Activated T-helper 1 cell treated with anti-CD3 and anti-CD28 coated beads, Interleukin-12 subunit alpha, Interleukin-12 subunit beta, Interleukin-2, Interleukin-4 antibody, amounts not matched to agents 30 ng/mL and 10 ng/mL and 1 ng/mL, durations not matched to agents 14 hours and 24 hours and 36 hours (primary cell): ENCODE data around the gene JPH2. TPM values are rescaled to one million over a fixed set of nuclear protein-coding genes. Genes with fewer than 3 reads are reported as not detected.
"Not testable (repeated sequence)": the region's sequence is repeated elsewhere in the genome, so short reads cannot be mapped to it uniquely, and the experiment has no call there.

Source experiments
- DNase-seq: peaks from one replicate; pipeline ENCODE4 v3.0.0; 2021; ENCODE audit warnings: low spot score
- H3K27ac Mint-ChIP-seq: one replicate; pipeline ENCODE4 v1.8.0; 2021; ENCODE audit warnings: mild to moderate bottlenecking, mixed read lengths
- H3K27me3 Mint-ChIP-seq: one replicate; pipeline ENCODE4 v1.8.0; 2022; ENCODE audit warnings: mild to moderate bottlenecking, moderate library complexity, mixed read lengths; ENCODE audit not compliant: insufficient read depth
- H3K36me3 Mint-ChIP-seq: one replicate; pipeline ENCODE4 v1.8.0; 2021; ENCODE audit warnings: low read depth, mixed read lengths
- H3K4me1 Mint-ChIP-seq: one replicate; pipeline ENCODE4 v1.8.0; 2021; ENCODE audit warnings: low read depth, mixed read lengths
- H3K4me3 Mint-ChIP-seq: one replicate; pipeline ENCODE4 v1.8.0; 2021; ENCODE audit warnings: mild to moderate bottlenecking, moderate library complexity, mixed read lengths
- H3K9me3 Mint-ChIP-seq: one replicate; pipeline ENCODE4 v1.8.0; 2021; ENCODE audit warnings: mixed read lengths
- intact Hi-C: fragments of 100-400 bp; cut with micrococcal nuclease; formaldehyde crosslinking; loops from one replicate; pipeline ENCODE4 v1.15.1; 2024
- total RNA-seq: library from RNA; stranded (reverse); gene quantifications from 2 replicates; pipeline ENCODE4 v1.2.3, GENCODE V29; 2022

The JPH2 gene
- not detected in 2 replicates for total RNA-seq

DNA sequence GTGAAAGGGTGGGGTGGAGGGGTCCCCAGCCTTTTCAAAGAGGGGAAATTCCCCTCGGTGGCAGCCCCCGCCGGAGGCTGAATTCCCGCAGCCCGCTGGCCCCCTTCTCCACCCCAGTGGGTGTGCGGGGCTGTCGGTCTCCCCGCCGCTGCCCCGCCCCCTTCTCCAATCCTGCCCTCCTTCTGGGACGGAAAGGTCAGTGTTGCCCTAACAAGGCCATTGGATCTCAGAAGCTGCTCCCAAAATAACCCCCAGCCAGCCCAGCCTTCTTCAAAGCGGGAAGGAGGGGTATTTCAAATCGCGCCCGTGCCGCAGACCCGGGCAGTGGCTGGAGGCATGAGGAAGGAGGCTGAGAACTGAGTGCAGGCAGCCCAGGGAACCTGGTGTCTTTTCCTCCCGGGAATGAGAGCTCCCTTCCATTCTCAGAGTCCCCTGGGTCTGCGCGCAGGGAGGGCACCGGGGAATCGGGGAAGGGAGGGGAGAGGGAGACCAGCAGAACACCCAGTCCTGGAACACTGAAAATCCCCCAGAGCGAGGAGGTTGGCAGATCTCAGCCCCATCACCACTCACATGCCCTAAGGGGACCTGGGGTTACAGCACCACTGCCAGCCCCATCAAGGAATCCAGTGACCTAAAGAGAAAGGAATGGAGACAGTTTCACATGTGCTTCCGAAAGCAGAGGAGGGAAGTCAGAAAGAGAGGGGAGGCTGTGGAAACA, at the start of gene JPH2:
TSS of gene JPH2 (minus strand) at position 135 of the 718 bp plus-strand sequence. CDS start 483 bp downstream, outside the sequence.
- Mint-ChIP-seq H3K4me3 (peak within 1 kb of the TSS; percentile 45), H3K36me3 (no peaks in the 10 kb centered on the region), H3K4me1 (no peaks in the 10 kb centered on the region), H3K27ac (no peak within 1 kb of the TSS), H3K9me3 (no peaks in the 10 kb centered on the region), H3K27me3 (peaks cover 41% of the 10 kb centered on the region)
- intact Hi-C loops: no loop called here
- DNase-seq: no peak

DNA sequence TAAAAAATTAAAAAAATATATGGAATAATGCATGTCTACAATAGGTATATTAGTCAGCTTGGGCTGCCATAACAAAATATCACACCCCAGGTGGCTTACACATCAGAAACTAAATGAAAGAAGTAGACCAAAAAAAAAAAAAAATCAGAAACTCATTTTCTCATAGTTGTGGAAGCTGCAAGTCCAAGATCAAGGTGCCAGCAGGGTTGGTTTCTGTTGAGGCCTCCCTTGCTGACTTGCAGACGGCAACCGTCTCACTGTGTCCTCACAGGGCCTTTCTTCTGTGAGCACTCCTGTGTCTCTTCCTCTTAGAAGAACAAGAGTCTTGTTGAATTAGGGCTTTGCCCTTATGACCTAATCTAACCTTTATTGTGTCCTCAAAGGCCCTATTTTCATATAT, 48.7 kb upstream of the JPH2 start:
- Mint-ChIP-seq H3K27me3 (peaks cover 2% of the 10 kb centered on the region), H3K9me3 (no peaks in the 10 kb centered on the region), H3K4me1 (no peaks in the 10 kb centered on the region), H3K4me3 (no peak overlapping the region), H3K36me3 (no peaks in the 10 kb centered on the region), H3K27ac (no peak overlapping the region)
- intact Hi-C loops: no loop called here
- no peak for DNase-seq

DNA sequence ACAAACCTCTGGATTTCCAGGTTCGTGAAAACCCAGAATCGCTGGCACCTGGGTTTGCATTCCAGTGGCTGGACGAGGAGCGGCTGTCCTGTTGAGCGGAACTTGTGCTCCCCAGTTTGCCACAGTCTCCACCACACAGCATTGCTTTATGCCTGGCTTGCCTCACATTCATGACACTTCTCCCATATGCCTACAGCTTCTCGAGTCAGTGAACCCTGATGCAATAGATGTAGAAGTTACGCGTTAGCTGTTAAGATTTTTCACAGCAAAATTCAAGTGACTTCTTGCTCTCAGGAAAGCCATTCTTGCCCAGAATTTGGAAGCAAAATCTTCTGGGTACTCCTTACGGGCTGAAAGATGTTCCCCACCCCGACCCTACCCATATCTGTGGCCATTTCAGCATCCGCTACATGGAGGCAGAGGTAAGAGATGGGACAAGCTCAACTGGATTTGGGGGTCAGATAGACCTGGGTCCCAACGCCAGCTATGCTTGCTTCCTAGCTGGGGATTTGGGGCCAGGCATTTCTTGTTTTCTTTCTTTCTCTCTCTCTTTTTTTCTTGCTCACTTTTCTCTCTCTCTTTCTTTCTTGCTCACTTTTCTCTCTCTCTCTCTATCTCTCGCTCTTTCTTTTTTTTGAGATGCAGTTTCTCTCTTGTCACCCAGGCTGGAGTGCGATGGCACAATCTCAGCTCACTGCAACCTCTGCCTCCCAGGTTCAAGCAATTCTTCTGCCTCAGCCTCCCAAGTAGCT, 47.8 kb upstream of the JPH2 start:
- intact Hi-C loops: no loop called here
- Mint-ChIP-seq H3K36me3 (no peaks in the 10 kb centered on the region), H3K9me3 (no peaks in the 10 kb centered on the region), H3K27me3 (no peaks in the 10 kb centered on the region), H3K4me1 (no peaks in the 10 kb centered on the region), H3K4me3 (no peak overlapping the region), H3K27ac (no peak overlapping the region)
- no peak for DNase-seq

DNA sequence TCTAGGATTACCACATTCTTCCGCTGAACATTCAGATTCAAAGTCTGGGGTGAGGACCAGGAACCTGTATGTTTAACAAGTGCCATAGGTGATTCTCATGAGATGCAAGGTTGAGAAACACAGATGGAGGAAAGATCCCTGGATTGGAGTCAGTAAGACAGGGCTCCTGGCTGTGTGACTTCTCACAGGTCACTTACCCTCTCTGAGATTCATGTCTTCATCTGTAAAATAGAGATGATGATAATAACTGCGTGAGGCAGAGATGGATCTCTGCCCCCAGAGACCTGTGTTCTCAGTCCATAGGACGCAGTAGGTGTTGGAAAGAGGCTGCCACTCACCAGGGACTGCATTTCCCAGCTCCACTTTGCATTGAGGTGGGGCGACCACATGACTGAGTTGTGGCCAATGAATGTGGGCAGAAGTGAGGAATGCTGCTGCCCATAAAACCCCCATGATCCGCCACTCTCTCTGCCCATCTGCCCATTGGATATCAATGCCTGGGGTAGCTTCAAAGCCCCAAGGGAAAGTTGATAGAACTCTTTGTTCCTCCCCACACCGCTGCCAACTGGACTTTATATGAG, 46.5 kb upstream of the JPH2 start:
- H3K4me3 Mint-ChIP-seq: no peak overlapping the region
- intact Hi-C loops: no loop called here
- no peak for DNase-seq
- H3K9me3 Mint-ChIP-seq: no peaks in the 10 kb centered on the region
- no peaks in the 10 kb centered on the region for H3K36me3 Mint-ChIP-seq
- H3K27ac Mint-ChIP-seq: no peak overlapping the region
- no peaks in the 10 kb centered on the region for H3K27me3 Mint-ChIP-seq
- H3K4me1 Mint-ChIP-seq: no peaks in the 10 kb centered on the region

DNA sequence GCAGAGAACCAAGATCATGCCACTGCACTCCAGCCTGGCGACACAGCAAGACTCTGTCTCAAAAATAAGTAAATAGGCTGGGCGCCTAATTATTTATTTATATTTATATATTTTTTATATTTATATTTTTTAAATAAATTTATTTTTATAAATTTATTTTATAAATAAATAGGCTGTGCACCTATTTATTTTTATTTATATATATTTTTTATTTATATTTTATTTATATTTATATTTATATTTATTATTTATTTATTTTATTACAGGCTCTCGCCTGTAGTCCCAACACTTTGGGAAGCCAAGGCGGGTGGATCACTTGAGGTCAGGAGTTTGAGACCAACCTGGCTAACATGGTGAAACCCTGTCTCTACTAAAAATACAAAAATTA, 45.5 kb upstream of the JPH2 start:
- DNase-seq, H3K4me1 Mint-ChIP-seq, H3K27ac Mint-ChIP-seq, intact Hi-C loops, H3K4me3 Mint-ChIP-seq, H3K27me3 Mint-ChIP-seq, H3K36me3 Mint-ChIP-seq, H3K9me3 Mint-ChIP-seq: not testable (repeated sequence)

DNA sequence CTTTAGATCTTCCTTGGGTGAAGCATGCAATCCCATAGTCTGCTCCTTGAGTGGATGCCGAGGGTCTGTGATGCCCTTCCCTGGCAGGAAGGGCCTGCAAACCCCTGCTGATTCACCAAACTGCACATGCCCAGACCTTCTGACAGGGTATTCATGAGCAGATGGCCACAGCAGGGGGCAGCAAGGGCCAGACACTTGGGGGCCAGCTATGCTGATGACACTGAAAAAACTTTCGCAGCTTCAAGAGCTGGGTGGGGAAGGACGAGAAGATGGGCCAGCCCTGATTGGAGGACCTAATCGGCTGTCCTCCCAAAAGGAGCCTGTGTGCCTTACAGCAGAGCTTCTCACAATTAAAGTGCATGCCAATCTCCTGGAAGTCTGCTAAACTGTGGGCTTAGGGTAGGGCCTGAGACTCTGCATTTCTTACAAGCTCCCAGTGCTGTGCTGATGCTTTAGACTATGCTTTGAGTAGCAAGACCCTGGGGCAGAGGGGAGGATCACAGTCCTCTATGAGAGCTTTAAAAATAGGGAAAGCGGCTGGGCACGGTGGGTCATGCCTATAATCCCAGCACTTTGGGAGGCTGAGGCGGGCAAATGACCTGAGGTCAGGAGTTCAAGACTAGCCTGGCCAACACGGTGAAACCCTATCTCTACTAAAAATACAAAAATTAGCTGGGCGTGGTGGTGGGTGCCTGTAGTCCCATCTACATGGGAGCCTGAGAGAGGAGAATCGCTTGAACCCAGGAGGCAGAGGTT, 44.9 kb upstream of the JPH2 start:
- no peak overlapping the region for H3K4me3 Mint-ChIP-seq
- H3K36me3 Mint-ChIP-seq: no peaks in the 10 kb centered on the region
- DNase-seq: no peak
- H3K27me3 Mint-ChIP-seq: no peaks in the 10 kb centered on the region
- no peaks in the 10 kb centered on the region for H3K4me1 Mint-ChIP-seq
- intact Hi-C loops: no loop called here
- H3K27ac Mint-ChIP-seq: no peak overlapping the region
- no peaks in the 10 kb centered on the region for H3K9me3 Mint-ChIP-seq

DNA sequence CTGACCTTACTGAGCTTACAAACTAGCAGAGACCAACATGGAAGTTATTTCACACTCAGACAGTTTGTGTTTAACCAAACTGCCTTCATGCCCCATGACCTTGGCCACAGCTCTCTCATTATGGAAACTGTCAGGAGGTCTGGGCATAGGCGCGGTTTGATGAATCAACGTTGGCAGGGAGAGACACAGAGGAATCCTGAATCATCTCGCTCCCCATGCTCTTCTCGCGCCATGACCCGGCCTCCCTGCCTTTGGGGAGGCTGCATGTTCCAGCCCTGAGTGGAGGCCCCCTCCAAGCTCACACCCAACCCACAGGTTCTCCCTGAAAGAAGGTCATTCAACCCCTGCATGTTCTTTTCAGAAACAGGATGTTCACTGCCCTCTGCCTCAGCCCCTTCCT, 44.2 kb upstream of the JPH2 start:
- Mint-ChIP-seq H3K4me3 (no peak overlapping the region), H3K27ac (no peak overlapping the region), H3K27me3 (no peaks in the 10 kb centered on the region), H3K36me3 (no peaks in the 10 kb centered on the region), H3K4me1 (no peaks in the 10 kb centered on the region), H3K9me3 (no peaks in the 10 kb centered on the region)
- intact Hi-C loops: no loop called here
- DNase-seq: no peak

DNA sequence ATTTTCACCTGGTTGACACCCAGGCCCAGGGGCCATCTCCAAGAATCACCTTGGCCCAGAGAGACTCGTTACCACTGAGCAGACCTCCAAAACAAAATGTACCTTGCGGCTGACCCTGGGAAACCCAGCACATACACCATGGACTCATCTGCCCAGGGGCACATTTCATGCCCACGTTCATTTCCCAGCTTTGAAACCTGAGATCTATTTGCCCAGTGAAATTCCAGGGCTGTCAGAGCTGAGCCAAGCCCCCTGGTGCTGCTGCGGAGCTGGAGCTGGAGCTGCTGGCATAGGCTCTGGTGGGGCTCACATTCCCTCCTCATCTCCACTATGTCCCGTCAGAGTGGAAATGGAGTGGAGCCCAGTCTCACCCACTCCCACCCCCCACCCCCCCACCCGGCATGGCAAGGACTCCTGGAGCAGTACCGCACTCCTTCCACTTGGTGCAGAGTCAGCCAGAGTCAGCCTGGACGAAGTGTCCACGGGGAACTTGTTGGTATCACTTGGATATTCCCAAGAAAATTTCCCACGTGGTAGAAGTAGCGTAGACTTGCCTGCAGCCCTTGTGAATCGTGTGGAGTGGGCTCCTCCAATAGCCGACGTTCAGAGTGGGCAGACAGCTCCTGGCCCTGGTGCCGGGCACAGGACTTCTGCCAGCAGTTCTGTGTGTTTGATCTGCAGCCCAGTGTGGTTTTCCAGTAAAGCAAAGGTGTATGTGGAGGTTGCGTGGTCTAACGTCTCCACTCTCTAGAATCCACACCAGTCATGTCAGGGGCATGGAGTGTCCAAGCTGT, 41.7 kb upstream of the JPH2 start:
- H3K4me3 Mint-ChIP-seq: no peak overlapping the region
- H3K27ac Mint-ChIP-seq: no peak overlapping the region
- H3K27me3 Mint-ChIP-seq: no peaks in the 10 kb centered on the region
- no peaks in the 10 kb centered on the region for H3K4me1 Mint-ChIP-seq
- H3K9me3 Mint-ChIP-seq: no peaks in the 10 kb centered on the region
- H3K36me3 Mint-ChIP-seq: no peaks in the 10 kb centered on the region
- no peak for DNase-seq
- intact Hi-C loops: no loop called here

DNA sequence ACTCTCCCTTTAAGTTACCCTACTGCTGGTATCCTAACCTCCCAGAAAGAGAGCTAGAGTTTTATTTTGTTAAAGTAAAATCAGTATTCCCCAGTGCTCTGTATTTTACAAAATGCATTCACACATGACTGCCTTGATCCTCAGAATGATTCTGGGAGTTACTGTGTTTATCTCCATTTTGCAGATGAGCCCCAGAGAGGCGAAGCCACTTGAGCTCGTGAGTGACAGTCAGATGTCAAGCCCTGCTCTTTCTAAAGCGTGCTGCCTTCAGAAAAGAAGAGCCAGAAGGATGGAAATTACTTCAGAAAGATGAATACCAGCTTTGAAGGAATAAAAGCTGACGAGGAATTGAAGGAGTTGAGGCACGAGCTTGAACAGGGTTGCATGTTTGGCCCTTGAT, 37.6 kb upstream of the JPH2 start:
- no peak overlapping the region for H3K4me3 Mint-ChIP-seq
- peaks cover 3% of the 10 kb centered on the region for H3K4me1 Mint-ChIP-seq
- H3K27me3 Mint-ChIP-seq: no peaks in the 10 kb centered on the region
- DNase-seq: no peak
- intact Hi-C loops: no loop called here
- H3K36me3 Mint-ChIP-seq: no peaks in the 10 kb centered on the region
- no peak overlapping the region for H3K27ac Mint-ChIP-seq
- no peaks in the 10 kb centered on the region for H3K9me3 Mint-ChIP-seq

DNA sequence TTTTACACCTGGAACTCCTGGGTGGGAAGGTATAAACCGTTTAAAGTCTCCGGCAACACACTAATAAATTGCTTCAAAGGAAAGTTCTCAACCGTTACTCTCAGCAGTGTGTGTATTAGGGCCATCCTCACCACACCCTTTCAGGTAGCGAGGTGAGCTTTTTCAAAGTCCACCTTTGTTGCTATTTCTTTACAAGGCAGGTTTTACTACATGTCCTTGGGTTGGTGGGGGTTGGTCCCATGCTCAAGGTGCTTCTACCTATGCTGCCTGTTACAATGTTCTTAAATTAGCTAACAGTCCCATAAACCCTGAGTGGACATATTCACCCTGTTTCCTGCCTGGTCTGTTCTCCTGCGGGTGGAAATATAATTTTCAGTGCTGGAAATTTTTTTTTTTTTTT, 36.7 kb upstream of the JPH2 start:
- H3K9me3 Mint-ChIP-seq: no peaks in the 10 kb centered on the region
- no peak for DNase-seq
- H3K4me1 Mint-ChIP-seq: peaks cover 12% of the 10 kb centered on the region
- H3K4me3 Mint-ChIP-seq: no peak overlapping the region
- no peaks in the 10 kb centered on the region for H3K36me3 Mint-ChIP-seq
- H3K27me3 Mint-ChIP-seq: no peaks in the 10 kb centered on the region
- intact Hi-C loops: no loop called here
- H3K27ac Mint-ChIP-seq: no peak overlapping the region

DNA sequence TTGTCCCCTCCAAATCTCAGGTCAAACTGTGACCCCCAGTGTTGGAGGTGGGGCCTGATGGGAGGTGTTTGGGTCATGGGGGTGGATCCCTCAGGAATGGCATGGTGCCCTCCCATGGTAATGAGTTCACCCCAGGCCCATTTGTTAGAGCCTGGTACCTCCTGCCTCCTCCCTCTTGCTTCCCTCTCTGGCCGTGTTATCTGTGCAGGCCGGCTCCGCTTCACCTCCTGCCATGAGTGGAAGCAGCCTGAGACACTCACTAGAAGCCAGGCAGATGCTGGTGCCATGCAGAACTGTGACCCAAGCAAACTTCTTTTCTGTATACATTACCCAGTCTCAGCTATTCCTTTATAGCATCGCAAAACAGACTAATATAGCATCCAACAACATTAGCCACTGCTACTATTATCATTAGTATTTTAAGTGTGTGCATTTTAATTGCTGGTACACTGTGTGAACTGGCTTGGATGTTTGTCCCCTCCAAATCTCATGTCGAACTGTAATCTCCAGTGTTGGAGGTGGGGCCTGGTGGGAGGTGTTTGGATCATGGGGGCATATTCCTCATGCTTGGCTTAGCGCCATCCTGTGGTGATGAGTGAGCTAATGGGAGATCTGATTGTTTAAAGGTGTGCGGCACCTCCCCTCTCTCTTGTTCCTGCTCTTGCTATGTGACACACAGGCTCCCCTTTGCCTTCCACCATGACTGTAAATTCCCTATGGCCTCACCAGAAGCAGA, 35.8 kb upstream of the JPH2 start:
- intact Hi-C loops: no loop called here
- Mint-ChIP-seq H3K27ac (no peak overlapping the region), H3K36me3 (no peaks in the 10 kb centered on the region)

DNA sequence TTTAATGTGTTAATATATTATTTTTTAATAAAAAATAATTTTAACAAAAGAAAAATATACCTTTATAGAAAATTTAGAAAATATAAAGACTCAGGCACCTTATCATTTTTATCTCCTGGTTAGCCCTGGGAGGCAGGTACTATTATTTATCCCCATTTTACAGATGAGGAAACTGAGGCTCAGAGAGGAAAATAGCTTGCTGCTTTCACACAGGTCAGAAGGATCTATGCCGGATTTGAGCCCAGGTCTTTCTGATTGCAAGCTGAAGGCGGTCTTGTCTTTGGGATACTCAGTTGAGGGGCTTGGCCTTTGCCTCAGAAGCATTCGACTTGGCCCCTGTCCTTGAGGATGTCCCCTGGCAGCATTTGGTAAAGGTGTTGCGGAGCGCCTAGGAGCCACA, 35.0 kb upstream of the JPH2 start:
- Mint-ChIP-seq H3K27me3 (no peaks in the 10 kb centered on the region), H3K9me3 (no peaks in the 10 kb centered on the region), H3K36me3 (no peaks in the 10 kb centered on the region), H3K4me3 (no peak overlapping the region), H3K27ac (no peak overlapping the region), H3K4me1 (peaks cover 29% of the 10 kb centered on the region)
- intact Hi-C loops: no loop called here
- no peak for DNase-seq

More for the DNA sequence above, 35.8 kb upstream of the JPH2 start:
- no peak overlapping the region for H3K4me3 Mint-ChIP-seq
- no peaks in the 10 kb centered on the region for H3K27me3 Mint-ChIP-seq
- DNase-seq: no peak
- H3K9me3 Mint-ChIP-seq: no peaks in the 10 kb centered on the region
- peaks cover 22% of the 10 kb centered on the region for H3K4me1 Mint-ChIP-seq
